ENCODE data around the gene KLHDC7A.

Gene KLHDC7A

GRCh38 chr1:18511149-18511873, 30.6 kb downstream of the KLHDC7A start:
- DNase-seq, result no peak

GRCh38 chr1:18511874-18512150, 31.1 kb downstream of the KLHDC7A start:
- DNase-seq, result no peak

GRCh38 chr1:18512883-18513282, 32.2 kb downstream of the KLHDC7A start:
- DNase-seq, result no peak

GRCh38 chr1:18513995-18514394, 33.3 kb downstream of the KLHDC7A start:
- no peak for DNase-seq

GRCh38 chr1:18515120-18515667, 34.5 kb downstream of the KLHDC7A start:
- DNase-seq, result no peak

GRCh38 chr1:18516473-18516872, 35.7 kb downstream of the KLHDC7A start:
- DNase-seq, result no peak

- DNase-seq, result no peak
Measured at GRCh38 chr1:18526436-18527275, 45.9 kb downstream of the KLHDC7A start.

- no peak for DNase-seq
Measured at GRCh38 chr1:18527514-18527913, 46.8 kb downstream of the KLHDC7A start.

GRCh38 chr1:18527921-18528320, 47.2 kb downstream of the KLHDC7A start:
- DNase-seq, result no peak

GRCh38 chr1:18528616-18529015, 47.9 kb downstream of the KLHDC7A start:
- no peak for DNase-seq

GRCh38 chr1:18529714-18530113, 49.0 kb downstream of the KLHDC7A start:
- no peak for DNase-seq

GRCh38 chr1:18530587-18531502, 50.1 kb downstream of the KLHDC7A start:
- no peak for DNase-seq

- DNase-seq, result no peak
Measured at GRCh38 chr1:18531503-18531845, 50.7 kb downstream of the KLHDC7A start.

- DNase-seq, result no peak
Measured at GRCh38 chr1:18532390-18533170, 51.9 kb downstream of the KLHDC7A start.

- no peak for DNase-seq
Measured at GRCh38 chr1:18533259-18533658, 52.5 kb downstream of the KLHDC7A start.

GRCh38 chr1:18534810-18535205, 54.1 kb downstream of the KLHDC7A start:
- no peak for DNase-seq
